Epithelial cell of esophagus (primary cell): Measurements from ENCODE around the gene GTF2E1.

Source experiments
- DNase-seq: peaks from one replicate; pipeline ENCODE4 v3.0.0; 2010; ENCODE audit warnings: low read depth
- H3K4me3 ChIP-seq: 2 replicates; pipeline ENCODE4 v1.5.1; 2011; ENCODE audit warnings: mild to moderate bottlenecking, low read length, control low read depth
- CTCF ChIP-seq: IDR thresholded peaks from 2 replicates; pipeline ENCODE4 v1.5.1; 2011; ENCODE audit warnings: low read depth, mild to moderate bottlenecking, low read length, control low read depth, inconsistent platforms; ENCODE audit not compliant: insufficient read depth; ENCODE audit errors: missing control alignments

GTF2E1 gene

GRCh38 chr3:120820748-120821147 lies 78.2 kb downstream of the GTF2E1 start:
- no peak overlapping the region for H3K4me3 ChIP-seq
- TF ChIP-seq CTCF: no peak
- no peak for DNase-seq

GRCh38 chr3:120821426-120821825 lies 78.9 kb downstream of the GTF2E1 start:
- TF ChIP-seq CTCF: no peak
- DNase-seq: no peak
- H3K4me3 ChIP-seq: no peak overlapping the region

- peak; percentile 7 for DNase-seq
- TF ChIP-seq CTCF: no peak
- H3K4me3 ChIP-seq: no peak overlapping the region
Measured at GRCh38 chr3:120823156-120823555, 80.6 kb downstream of the GTF2E1 start.

- TF ChIP-seq CTCF: no peak
- DNase-seq: no peak
- no peak overlapping the region for H3K4me3 ChIP-seq
Measured at GRCh38 chr3:120824613-120825012, 82.1 kb downstream of the GTF2E1 start.

- no peak for DNase-seq
- TF ChIP-seq CTCF: no peak
- H3K4me3 ChIP-seq: no peak overlapping the region
Measured at GRCh38 chr3:120828796-120829195, 86.3 kb downstream of the GTF2E1 start.

- H3K4me3 ChIP-seq: no peak overlapping the region
- DNase-seq: no peak
Measured at GRCh38 chr3:120831066-120831465, 88.5 kb downstream of the GTF2E1 start.

More at GRCh38 chr3:120831066-120831465, 88.5 kb downstream of the GTF2E1 start:
- no peak for TF ChIP-seq CTCF
